K562 (cell line): ENCODE results near the gene FCRL4. TPM values are rescaled to one million over a fixed set of nuclear protein-coding genes. Genes with fewer than 3 reads are reported as not detected.

Source experiments
- ATAC-seq: fragments of 200-7000 bp; cut with Tn5 transposase; 3 replicates; pipeline ENCODE4 v1.9.1; 2020; ENCODE audit warnings: moderate library complexity
- BruUV-seq: library from RNA; stranded (reverse); fragments of 400-500 nt; replicated peaks from 2 replicates; lab custom pipeline; 2021; lab: Mats Ljungman, UMichigan
- CTCF ChIA-PET: fragments of 300-600 bp; formaldehyde crosslinking; extraction: SDS; loops from one replicate; lab custom pipeline; 2021; ENCODE audit warnings: low intra/inter-chr PET ratio; lab: Yijun Ruan, JAX
- POLR2A ChIA-PET: fragments of 300-600, 350-650 bp; sonication (Branson Sonifier 250); formaldehyde crosslinking; extraction: SDS; loops from one replicate; lab custom pipeline; 2021; ENCODE audit warnings: antibody characterized with exemption, inconsistent platforms; lab: Yijun Ruan, JAX
- DNase-seq, 4 experiments: peaks; one replicate each; pipeline versions ENCODE4 v3.0.0 to v3.0.0-alpha.2; 2011 to 2018; ENCODE audit warnings: low spot score in 3 of 4, mixed read lengths in 3 of 4; ENCODE audit errors: extremely low read depth in 1 of 4
- FAIRE-seq: peaks from 2 replicates; lab custom pipeline; 2011; peaks lifted over from hg19 to GRCh38; lab: Jason Lieb, UNC
- H2AFZ ChIP-seq: 2 replicates; pipeline ENCODE4 v1.6.0; 2011; ENCODE audit warnings: low read depth, low read length, control low read depth, inconsistent platforms
- H3K27ac ChIP-seq: fragments of 200-600 bp; 3 replicates; pipeline ENCODE4 v1.8.0; 2011; ENCODE audit warnings: low read depth, mild to moderate bottlenecking, control low read depth, inconsistent platforms, low read length, moderate library complexity, mixed read lengths; ENCODE audit errors: extremely low read depth
- H3K27me3 ChIP-seq, 2 experiments: fragments of 300-600 bp in 1 of 2; 2 replicates in 1 of 2; 3 replicates in 1 of 2; pipeline versions ENCODE4 v1.6.0 to v1.8.0; 2011; ENCODE audit warnings: inconsistent platforms in 2 of 2, low read length in 2 of 2, mild to moderate bottlenecking in 1 of 2, mixed read lengths in 1 of 2, moderate library complexity in 1 of 2; ENCODE audit not compliant: control insufficient read depth in 2 of 2, insufficient read depth in 2 of 2
- H3K36me3 ChIP-seq: fragments of 300-600 bp; 3 replicates; pipeline ENCODE4 v1.8.0; 2011; ENCODE audit warnings: mild to moderate bottlenecking, low read length, inconsistent platforms; ENCODE audit not compliant: control insufficient read depth, insufficient read depth
- H3K4me1 ChIP-seq, 2 experiments: fragments of 200-600 bp in 1 of 2; replicated peaks in 1 of 2; 2 replicates in 1 of 2; 3 replicates in 1 of 2; pipeline versions ENCODE4 v1.5.1 to v1.8.0; 2011; ENCODE audit warnings: inconsistent platforms in 2 of 2, low read length in 2 of 2, mild to moderate bottlenecking in 1 of 2, mixed read lengths in 1 of 2, moderate library complexity in 1 of 2; ENCODE audit not compliant: control insufficient read depth in 2 of 2, insufficient read depth in 2 of 2
- H3K4me2 ChIP-seq: 2 replicates; pipeline ENCODE4 v1.6.1; 2011; ENCODE audit warnings: low read length, control low read depth, inconsistent platforms, mixed read lengths; ENCODE audit not compliant: insufficient read depth
- H3K4me3 ChIP-seq: fragments of 200-600 bp; sonication (generic), shearing (Covaris generic); 2 replicates; pipeline ENCODE4 v1.5.1; 2016; ENCODE audit warnings: control low read depth, inconsistent platforms
- H3K79me2 ChIP-seq: fragments of 200-600 bp; 3 replicates; pipeline ENCODE4 v1.8.0; 2011; ENCODE audit warnings: low read length, inconsistent platforms; ENCODE audit not compliant: control insufficient read depth, insufficient read depth
- H3K9ac ChIP-seq, 2 experiments: 2 replicates each; pipeline versions ENCODE4 v1.6.0 to v1.6.1; 2011; ENCODE audit warnings: low read depth in 2 of 2, low read length in 2 of 2, control low read depth in 1 of 2, inconsistent platforms in 1 of 2, mild to moderate bottlenecking in 1 of 2, mixed read lengths in 1 of 2; ENCODE audit not compliant: insufficient read depth in 1 of 2
- H3K9me1 ChIP-seq: one replicate; pipeline ENCODE4 v1.6.0; 2011; ENCODE audit warnings: inconsistent platforms, mild to moderate bottlenecking, low read length, moderate library complexity; ENCODE audit not compliant: control insufficient read depth, insufficient read depth
- H3K9me3 ChIP-seq: replicated peaks from 2 replicates; pipeline ENCODE4 v1.5.1; 2011; ENCODE audit warnings: low read depth, low read length, inconsistent platforms; ENCODE audit not compliant: control insufficient read depth, insufficient read depth
- H4K20me1 ChIP-seq: replicated peaks from 2 replicates; pipeline ENCODE4 v1.6.1; 2011; ENCODE audit warnings: low read length, inconsistent platforms, mixed read lengths; ENCODE audit not compliant: control insufficient read depth, insufficient read depth
- DACH1 ChIP-seq: fragments of 450-650 bp; IDR thresholded peaks from 2 replicates; pipeline ENCODE4 v1.6.1; 2018; ENCODE audit not compliant: partially characterized antibody
- GABPB2 ChIP-seq: fragments of 250-450 bp; sonication (Bioruptor Pico); conservative IDR thresholded peaks from 2 replicates; pipeline ENCODE4 v1.5.1; 2021; ENCODE audit warnings: mild to moderate bottlenecking
- HIVEP1 ChIP-seq: fragments of 250-450 bp; sonication (Bioruptor Pico); IDR thresholded peaks from 2 replicates; pipeline ENCODE4 v1.4.0; 2020; ENCODE audit warnings: mild to moderate bottlenecking
- NR2C1 ChIP-seq, 2 experiments: fragments of 450-650 bp; IDR thresholded peaks; 2 replicates each; pipeline ENCODE4 v1.6.1; 2017; ENCODE audit warnings: mild to moderate bottlenecking in 2 of 2, antibody characterized with exemption in 1 of 2, inconsistent platforms in 1 of 2, missing compliant biosample characterization in 1 of 2, missing genetic modification characterization in 1 of 2
- ZNF212 ChIP-seq: fragments of 450-650 bp; formaldehyde crosslinking; IDR thresholded peaks from 2 replicates; pipeline ENCODE4 v1.4.0; 2020; ENCODE audit warnings: mild to moderate bottlenecking
- ZSCAN32 ChIP-seq: fragments of 450-650 bp; formaldehyde crosslinking; IDR thresholded peaks from 2 replicates; pipeline ENCODE4 v1.4.0; 2020; ENCODE audit warnings: mild to moderate bottlenecking, moderate library complexity
- WGBS: fragments of 100-300 bp; shearing (Covaris generic); methylation state at CpG from one replicate; pipeline ENCODE4 v1.1.6; 2016; ENCODE audit warnings: low coverage, mixed read lengths; ENCODE audit not compliant: insufficient coverage; ENCODE audit errors: missing lambda C conversion rate; 5-methylcytosine and 5-hydroxymethylcytosine counted together
- in situ Hi-C: fragments of 300-500 bp; cut with MboI; formaldehyde crosslinking; loops from 4 replicates; pipeline ENCODE4 v1.15.0; 2018; ENCODE audit warnings: inconsistent platforms, mixed read lengths
- intact Hi-C: fragments of 100-400 bp; cut with micrococcal nuclease; formaldehyde crosslinking; loops from 2 replicates; pipeline ENCODE4 v1.14.2; 2022
- polyA plus RNA-seq, 8 experiments: library from polyadenylated mRNA; depleted of rRNA in 4 of 8; stranded (reverse) in 5 of 8; unstranded in 3 of 8; fragments of >200 nt; fragmentation: Nextera tagmentation in 2 of 8; fragmentation: Illumina TruSeq in 1 of 8; extraction: Ambion mirVana in 2 of 8; extraction: Trizol in 1 of 8; gene quantifications; 2 replicates each; pipeline versions ENCODE4 v1.2.1 to v1.2.3, GENCODE V29; 2011 to 2014; ENCODE audit warnings: inconsistent platforms in 1 of 8, missing spikeins in 1 of 8
- total RNA-seq, 7 experiments: library from RNA; depleted of rRNA in 6 of 7; stranded (reverse); fragments of >200 nt in 6 of 7; fragmentation: Illumina TruSeq in 2 of 7; extraction: Trizol in 2 of 7; gene quantifications; 2 replicates each; pipeline versions ENCODE4 v1.2.1 to v1.2.3, GENCODE V29; 2011 to 2021; ENCODE audit warnings: low replicate concordance in 1 of 7
- TF ChIP-seq, protein P1 (sequence below), 3 experiments: fragments of 200-800 bp in 1 of 3; fragments of 250-450 bp in 1 of 3; fragments of 450-650 bp in 1 of 3; sonication (Bioruptor Pico) in 1 of 3; sonication (Bioruptor generic) in 1 of 3; formaldehyde crosslinking in 1 of 3; IDR thresholded peaks; 2 replicates each; pipeline versions ENCODE4 v1.6.1 to v1.8.0; 2016 to 2022; ENCODE audit warnings: mild to moderate bottlenecking in 2 of 3, missing genetic modification characterization in 2 of 3, missing compliant biosample characterization in 1 of 3, moderate library complexity in 1 of 3

The FCRL4 gene
- total and polyA plus RNA-seq, 9 of the 15 experiments (the other 6 are each of a cell fraction or from before 2014, with no cell fraction given): not detected

DNA sequence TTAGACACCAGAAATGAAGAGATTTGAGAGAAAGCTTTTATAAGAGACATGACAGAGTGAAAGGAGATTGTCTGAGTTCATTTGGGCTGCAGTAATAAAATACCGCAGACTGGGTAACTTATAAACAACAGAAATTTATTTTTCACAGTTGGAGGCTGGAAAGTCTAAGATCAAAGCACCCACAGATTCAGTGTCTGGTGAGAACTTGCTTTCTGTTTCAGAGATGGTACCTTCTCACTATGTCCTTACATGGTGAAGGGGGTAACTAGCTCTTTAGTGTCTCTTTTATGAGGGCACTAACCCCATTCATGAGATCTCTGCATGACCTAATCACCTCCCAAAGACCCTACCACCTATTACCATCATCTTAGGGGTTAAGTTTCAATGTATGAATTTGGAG, 30.9 kb upstream of the FCRL4 start:
- DNase-seq (no peak), FAIRE-seq (no peak), ATAC-seq (no peak)
- no peak overlapping the region for H3K4me3 ChIP-seq
- intact Hi-C loops: no loop called here
- 0% methylated on average over 1 of the region's 1 CpG for WGBS
- H3K27me3 ChIP-seq: peaks cover 0 to 5% of the 10 kb centered on the region in 2 experiments; a peak in 1 of 5 replicates
- H3K9me3 ChIP-seq: no peaks in the 10 kb centered on the region
- H3K4me1 ChIP-seq: no peaks in the 10 kb centered on the region
- BruUV-seq: no TSS peak
- no peaks in the 10 kb centered on the region for H3K36me3 ChIP-seq
- in situ Hi-C loops: no loop called here
- ChIA-PET CTCF (no interaction called here), POLR2A (no interaction called here)
- H3K27ac ChIP-seq: no peak overlapping the region
- H3K9ac ChIP-seq: no peak overlapping the region
- H4K20me1 ChIP-seq: no peaks in the 10 kb centered on the region
- no peaks in the 10 kb centered on the region for H3K79me2 ChIP-seq
- H3K9me1 ChIP-seq: no peaks in the 10 kb centered on the region
- H3K4me2 ChIP-seq: no peak overlapping the region
- no peak for TF ChIP-seq NR2C1 (IDR thresholded peaks at IDR 0.05)
- TF ChIP-seq NR2C1 (tag; IDR thresholded peaks at IDR 0.05): no peak
- TF ChIP-seq ZNF212 (CRISPR knock-in tag): no peak
- no peak for TF ChIP-seq ZSCAN32
- TF ChIP-seq, protein P1, sequence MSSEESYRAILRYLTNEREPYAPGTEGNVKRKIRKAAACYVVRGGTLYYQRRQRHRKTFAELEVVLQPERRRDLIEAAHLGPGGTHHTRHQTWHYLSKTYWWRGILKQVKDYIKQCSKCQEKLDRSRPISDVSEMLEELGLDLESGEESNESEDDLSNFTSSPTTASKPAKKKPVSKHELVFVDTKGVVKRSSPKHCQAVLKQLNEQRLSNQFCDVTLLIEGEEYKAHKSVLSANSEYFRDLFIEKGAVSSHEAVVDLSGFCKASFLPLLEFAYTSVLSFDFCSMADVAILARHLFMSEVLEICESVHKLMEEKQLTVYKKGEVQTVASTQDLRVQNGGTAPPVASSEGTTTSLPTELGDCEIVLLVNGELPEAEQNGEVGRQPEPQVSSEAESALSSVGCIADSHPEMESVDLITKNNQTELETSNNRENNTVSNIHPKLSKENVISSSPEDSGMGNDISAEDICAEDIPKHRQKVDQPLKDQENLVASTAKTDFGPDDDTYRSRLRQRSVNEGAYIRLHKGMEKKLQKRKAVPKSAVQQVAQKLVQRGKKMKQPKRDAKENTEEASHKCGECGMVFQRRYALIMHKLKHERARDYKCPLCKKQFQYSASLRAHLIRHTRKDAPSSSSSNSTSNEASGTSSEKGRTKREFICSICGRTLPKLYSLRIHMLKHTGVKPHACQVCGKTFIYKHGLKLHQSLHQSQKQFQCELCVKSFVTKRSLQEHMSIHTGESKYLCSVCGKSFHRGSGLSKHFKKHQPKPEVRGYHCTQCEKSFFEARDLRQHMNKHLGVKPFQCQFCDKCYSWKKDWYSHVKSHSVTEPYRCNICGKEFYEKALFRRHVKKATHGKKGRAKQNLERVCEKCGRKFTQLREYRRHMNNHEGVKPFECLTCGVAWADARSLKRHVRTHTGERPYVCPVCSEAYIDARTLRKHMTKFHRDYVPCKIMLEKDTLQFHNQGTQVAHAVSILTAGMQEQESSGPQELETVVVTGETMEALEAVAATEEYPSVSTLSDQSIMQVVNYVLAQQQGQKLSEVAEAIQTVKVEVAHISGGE (CRISPR knock-in tag; IDR thresholded peaks at IDR 0.05): no peak
- no peak for TF ChIP-seq DACH1
- no peak for TF ChIP-seq GABPB2 (CRISPR knock-in tag)
- TF ChIP-seq HIVEP1 (CRISPR knock-in tag): no peak
- no peak overlapping the region for H2AFZ ChIP-seq
